ENCODE results near the gene LRRC25.

GRCh38 chr19:18439910-18440237 is 42.5 kb upstream of the LRRC25 start:
- TF ChIP-seq, protein P1, sequence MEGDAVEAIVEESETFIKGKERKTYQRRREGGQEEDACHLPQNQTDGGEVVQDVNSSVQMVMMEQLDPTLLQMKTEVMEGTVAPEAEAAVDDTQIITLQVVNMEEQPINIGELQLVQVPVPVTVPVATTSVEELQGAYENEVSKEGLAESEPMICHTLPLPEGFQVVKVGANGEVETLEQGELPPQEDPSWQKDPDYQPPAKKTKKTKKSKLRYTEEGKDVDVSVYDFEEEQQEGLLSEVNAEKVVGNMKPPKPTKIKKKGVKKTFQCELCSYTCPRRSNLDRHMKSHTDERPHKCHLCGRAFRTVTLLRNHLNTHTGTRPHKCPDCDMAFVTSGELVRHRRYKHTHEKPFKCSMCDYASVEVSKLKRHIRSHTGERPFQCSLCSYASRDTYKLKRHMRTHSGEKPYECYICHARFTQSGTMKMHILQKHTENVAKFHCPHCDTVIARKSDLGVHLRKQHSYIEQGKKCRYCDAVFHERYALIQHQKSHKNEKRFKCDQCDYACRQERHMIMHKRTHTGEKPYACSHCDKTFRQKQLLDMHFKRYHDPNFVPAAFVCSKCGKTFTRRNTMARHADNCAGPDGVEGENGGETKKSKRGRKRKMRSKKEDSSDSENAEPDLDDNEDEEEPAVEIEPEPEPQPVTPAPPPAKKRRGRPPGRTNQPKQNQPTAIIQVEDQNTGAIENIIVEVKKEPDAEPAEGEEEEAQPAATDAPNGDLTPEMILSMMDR (IDR thresholded peaks at IDR 0.05; ENCODE audit: insufficient read depth, low read depth, low read length), result no peak
- no peak for TF ChIP-seq EZH2 (IDR thresholded peaks at IDR 0.05; ENCODE audit: insufficient read depth, low read length)

All from astrocyte (in vitro differentiated cells and primary cell).